K562 (cell line): ENCODE results near the gene RPS27. TPM values are rescaled to one million over a fixed set of nuclear protein-coding genes. Genes with fewer than 3 reads are reported as not detected.

ENCODE experiments used
- CHAMP1 ChIP-seq: fragments of 450-650 bp; IDR thresholded peaks from 2 replicates; pipeline ENCODE4 v1.6.1; 2016; ENCODE audit warnings: mild to moderate bottlenecking
- DDX20 ChIP-seq: fragments of 450-650 bp; IDR thresholded peaks from 2 replicates; pipeline ENCODE4 v1.6.1; 2016; ENCODE audit warnings: missing genetic modification characterization, low read depth, mild to moderate bottlenecking, missing compliant biosample characterization, moderate library complexity
- E2F4 ChIP-seq: sonication (generic); formaldehyde crosslinking; IDR thresholded peaks from 2 replicates; pipeline ENCODE4 v1.8.0; 2022; ENCODE audit warnings: mild to moderate bottlenecking, low read depth, missing genetic modification reagents
- EGR1 ChIP-seq: fragments of 450-650 bp; conservative IDR thresholded peaks from 2 replicates; pipeline ENCODE4 v1.6.1; 2017; ENCODE audit warnings: mild to moderate bottlenecking
- EP400 ChIP-seq: fragments of 450-650 bp; IDR thresholded peaks from 2 replicates; pipeline ENCODE4 v1.6.1; 2017; ENCODE audit warnings: antibody characterized with exemption, mild to moderate bottlenecking, moderate library complexity
- HDAC3 ChIP-seq: fragments of 450-650 bp; IDR thresholded peaks from 2 replicates; pipeline ENCODE4 v1.6.1; 2018; ENCODE audit warnings: borderline replicate concordance, mild to moderate bottlenecking, moderate library complexity; ENCODE audit not compliant: partially characterized antibody
- MCM2 ChIP-seq: fragments of 450-650 bp; IDR thresholded peaks from 2 replicates; pipeline ENCODE4 v1.6.1; 2017; ENCODE audit warnings: low read depth, mild to moderate bottlenecking
- MECOM ChIP-seq: fragments of 250-450 bp; sonication (Bioruptor Pico); IDR thresholded peaks from 2 replicates; pipeline ENCODE4 v1.8.0; 2022; ENCODE audit warnings: inconsistent platforms
- MEIS2 ChIP-seq: fragments of 450-650 bp; IDR thresholded peaks from 2 replicates; pipeline ENCODE4 v1.6.1; 2014; ENCODE audit warnings: mild to moderate bottlenecking; ENCODE audit not compliant: partially characterized antibody
- MTF1 ChIP-seq: fragments of 250-450 bp; sonication (Bioruptor Pico); IDR thresholded peaks from 2 replicates; pipeline ENCODE4 v1.9.0; 2021; ENCODE audit warnings: moderate library complexity, mild to moderate bottlenecking, inconsistent platforms, borderline replicate concordance
- NFE2L1 ChIP-seq: fragments of 450-650 bp; IDR thresholded peaks from 2 replicates; pipeline ENCODE4 v1.6.1; 2016; ENCODE audit warnings: missing genetic modification characterization, low read depth, mild to moderate bottlenecking, missing compliant biosample characterization, moderate library complexity, borderline replicate concordance
- POLR3G ChIP-seq: IDR thresholded peaks from 2 replicates; pipeline ENCODE4 v1.6.1; 2011; ENCODE audit not compliant: insufficient read length, insufficient replicate concordance; ENCODE audit errors: extremely low read depth
- RBM17 ChIP-seq: fragments of 200-400 bp; formaldehyde crosslinking; IDR thresholded peaks from 2 replicates; pipeline ENCODE4 v1.6.1; 2017; ENCODE audit warnings: low read depth, mild to moderate bottlenecking, low read length, borderline replicate concordance
- SMARCC2 ChIP-seq: fragments of 450-650 bp; IDR thresholded peaks from 2 replicates; pipeline ENCODE4 v1.6.1; 2017; ENCODE audit warnings: antibody characterized with exemption, moderate library complexity, mild to moderate bottlenecking, low read depth
- TAF9B ChIP-seq: fragments of 450-650 bp; IDR thresholded peaks from 2 replicates; pipeline ENCODE4 v1.6.1; 2018; ENCODE audit warnings: mild to moderate bottlenecking; ENCODE audit not compliant: partially characterized antibody
- TBL1XR1 ChIP-seq, 2 experiments: IDR thresholded peaks; 2 replicates each; pipeline ENCODE4 v1.6.1; 2012; ENCODE audit warnings: improper control_type of control experiment in 2 of 2, low read length in 2 of 2, mild to moderate bottlenecking in 1 of 2
- TFAP4 ChIP-seq: sonication (generic); formaldehyde crosslinking; IDR thresholded peaks from 2 replicates; pipeline ENCODE4 v1.8.0; 2022; ENCODE audit warnings: missing genetic modification reagents, mild to moderate bottlenecking, moderate library complexity, borderline replicate concordance
- U2AF2 ChIP-seq: fragments of 200-400 bp; formaldehyde crosslinking; optimal IDR thresholded peaks from 2 replicates; pipeline ENCODE3; 2017; ENCODE audit warnings: low read depth, mild to moderate bottlenecking, low read length
- ZNF232 ChIP-seq: sonication (generic); formaldehyde crosslinking; IDR thresholded peaks from 2 replicates; pipeline ENCODE4 v1.8.0; 2022; ENCODE audit warnings: mild to moderate bottlenecking, missing genetic modification reagents
- ZNF3 ChIP-seq: fragments of 250-450 bp; sonication (Bioruptor Pico); IDR thresholded peaks from 2 replicates; pipeline ENCODE4 v1.5.0; 2021; ENCODE audit warnings: mild to moderate bottlenecking, moderate library complexity
- ZNF583 ChIP-seq: fragments of 250-450 bp; sonication (Bioruptor Pico); IDR thresholded peaks from 2 replicates; pipeline ENCODE4 v1.4.0; 2020
- ZNF586 ChIP-seq: fragments of 450-650 bp; formaldehyde crosslinking; conservative IDR thresholded peaks from 2 replicates; pipeline ENCODE4 v1.4.0; 2020; ENCODE audit warnings: mild to moderate bottlenecking, moderate library complexity
- ZNF740 ChIP-seq, 3 experiments: fragments of 200-800 bp in 1 of 3; sonication (Bioruptor generic) in 1 of 3; sonication (generic) in 1 of 3; formaldehyde crosslinking in 1 of 3; IDR thresholded peaks; 2 replicates each; pipeline versions ENCODE4 v1.6.1 to v1.8.0; 2016 to 2022; ENCODE audit warnings: mild to moderate bottlenecking in 2 of 3, missing compliant biosample characterization in 2 of 3, missing genetic modification characterization in 2 of 3, missing genetic modification reagents in 1 of 3
- polyA plus RNA-seq, 8 experiments: library from polyadenylated mRNA; depleted of rRNA in 4 of 8; stranded (reverse) in 5 of 8; unstranded in 3 of 8; fragments of >200 nt; fragmentation: Nextera tagmentation in 2 of 8; fragmentation: Illumina TruSeq in 1 of 8; extraction: Ambion mirVana in 2 of 8; extraction: Trizol in 1 of 8; gene quantifications; 2 replicates each; pipeline versions ENCODE4 v1.2.1 to v1.2.3, GENCODE V29; 2011 to 2014; ENCODE audit warnings: inconsistent platforms in 1 of 8, missing spikeins in 1 of 8
- total RNA-seq, 7 experiments: library from RNA; depleted of rRNA in 6 of 7; stranded (reverse); fragments of >200 nt in 6 of 7; fragmentation: Illumina TruSeq in 2 of 7; extraction: Trizol in 2 of 7; gene quantifications; 2 replicates each; pipeline versions ENCODE4 v1.2.1 to v1.2.3, GENCODE V29; 2011 to 2021; ENCODE audit warnings: low replicate concordance in 1 of 7

Gene RPS27
- total and polyA plus RNA-seq, 9 of the 15 experiments (the other 6 are each of a cell fraction or from before 2014, with no cell fraction given), result 2,091 to 9,377 (median 6,706) TPM

- TF ChIP-seq TFAP4 (no peak), HDAC3 (no peak), DDX20 (tag) (no peak), POLR3G (no peak), CHAMP1 (no peak), MCM2 (no peak), ZNF586 (no peak), U2AF2 (no peak), ZNF3 (CRISPR knock-in tag) (no peak), RBM17 (no peak), TAF9B (no peak), EP400 (peak; percentile 75), ZNF583 (CRISPR knock-in tag) (no peak), ZNF740 (CRISPR knock-in tag; IDR thresholded peaks at IDR 0.05) (no peak), ZNF740 (tag; IDR thresholded peaks at IDR 0.05) (no peak), E2F4 (CRISPR knock-in tag) (no peak), NFE2L1 (tag) (no peak), SMARCC2 (no peak), EGR1 (peak; percentile 73), MECOM (CRISPR knock-in tag) (no peak), MTF1 (CRISPR knock-in tag) (no peak), MEIS2 (no peak), ZNF232 (CRISPR knock-in tag) (no peak), TBL1XR1 (IDR thresholded peaks at IDR 0.05; ENCODE audit: low read length in 2 of 2) (no peak)
Observed at GRCh38 chr1:153963030-153963849, 27.3 kb upstream of the RPS27 start, which contains the start of gene SLC39A1 (continued).
